Measurements from ENCODE around the gene KIF3A.

GRCh38 chr5:132658381-132659302 is 78.7 kb downstream of the KIF3A start:
- TF ChIP-seq YY1 (IDR thresholded peaks at IDR 0.05; ENCODE audit: extremely low read depth, insufficient replicate concordance, low read depth, low read length): no peak
- no peak for TF ChIP-seq POLR2A (IDR thresholded peaks at IDR 0.05; ENCODE audit: borderline replicate concordance, extremely low read depth, insufficient read depth, insufficient read length)
- no peak for TF ChIP-seq RAD21 (IDR thresholded peaks at IDR 0.05; ENCODE audit: low read depth)
